LNCaP clone FGC (cell line): ENCODE data around the gene POLDIP2.
A peak's percentile ranks its signal among the peaks of the same experiment; 100 is the strongest.

ENCODE experiments used
- DNase-seq: peaks from one replicate; pipeline ENCODE4 v3.0.0-alpha.2; 2011; ENCODE audit warnings: low read depth
- H3K4me3 ChIP-seq: 2 replicates; pipeline ENCODE4 v1.5.1; 2011; ENCODE audit warnings: mild to moderate bottlenecking, low read depth, low read length, control low read depth
- TF ChIP-seq, protein P1 (sequence below): IDR thresholded peaks from 2 replicates; pipeline ENCODE4 v1.5.1; 2012; ENCODE audit warnings: mild to moderate bottlenecking; ENCODE audit not compliant: control insufficient read depth, insufficient read depth; ENCODE audit errors: extremely low read depth

Gene POLDIP2

DNA sequence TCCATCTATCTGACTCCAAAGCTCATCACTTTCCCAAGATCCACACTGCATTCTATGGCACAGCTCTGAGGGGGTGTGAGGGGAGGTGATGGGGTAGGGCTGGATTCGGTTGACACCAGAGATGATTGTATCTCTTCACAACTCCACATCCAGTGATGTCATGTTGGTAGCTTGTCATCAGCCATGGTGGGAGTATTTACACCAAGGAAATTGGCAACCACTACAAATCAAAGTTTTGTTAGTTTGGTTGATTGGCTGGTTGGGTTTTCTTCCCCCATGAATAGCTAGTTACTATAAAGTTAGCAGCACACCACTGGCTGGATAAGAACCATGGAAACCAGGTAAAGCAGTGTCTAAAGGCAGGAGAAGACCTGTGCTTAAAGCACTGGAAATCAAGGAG is 33.7 kb upstream of the POLDIP2 start:
- TF ChIP-seq, protein P1, sequence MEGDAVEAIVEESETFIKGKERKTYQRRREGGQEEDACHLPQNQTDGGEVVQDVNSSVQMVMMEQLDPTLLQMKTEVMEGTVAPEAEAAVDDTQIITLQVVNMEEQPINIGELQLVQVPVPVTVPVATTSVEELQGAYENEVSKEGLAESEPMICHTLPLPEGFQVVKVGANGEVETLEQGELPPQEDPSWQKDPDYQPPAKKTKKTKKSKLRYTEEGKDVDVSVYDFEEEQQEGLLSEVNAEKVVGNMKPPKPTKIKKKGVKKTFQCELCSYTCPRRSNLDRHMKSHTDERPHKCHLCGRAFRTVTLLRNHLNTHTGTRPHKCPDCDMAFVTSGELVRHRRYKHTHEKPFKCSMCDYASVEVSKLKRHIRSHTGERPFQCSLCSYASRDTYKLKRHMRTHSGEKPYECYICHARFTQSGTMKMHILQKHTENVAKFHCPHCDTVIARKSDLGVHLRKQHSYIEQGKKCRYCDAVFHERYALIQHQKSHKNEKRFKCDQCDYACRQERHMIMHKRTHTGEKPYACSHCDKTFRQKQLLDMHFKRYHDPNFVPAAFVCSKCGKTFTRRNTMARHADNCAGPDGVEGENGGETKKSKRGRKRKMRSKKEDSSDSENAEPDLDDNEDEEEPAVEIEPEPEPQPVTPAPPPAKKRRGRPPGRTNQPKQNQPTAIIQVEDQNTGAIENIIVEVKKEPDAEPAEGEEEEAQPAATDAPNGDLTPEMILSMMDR: no peak
- no peak overlapping the region for H3K4me3 ChIP-seq
- DNase-seq: no peak

DNA sequence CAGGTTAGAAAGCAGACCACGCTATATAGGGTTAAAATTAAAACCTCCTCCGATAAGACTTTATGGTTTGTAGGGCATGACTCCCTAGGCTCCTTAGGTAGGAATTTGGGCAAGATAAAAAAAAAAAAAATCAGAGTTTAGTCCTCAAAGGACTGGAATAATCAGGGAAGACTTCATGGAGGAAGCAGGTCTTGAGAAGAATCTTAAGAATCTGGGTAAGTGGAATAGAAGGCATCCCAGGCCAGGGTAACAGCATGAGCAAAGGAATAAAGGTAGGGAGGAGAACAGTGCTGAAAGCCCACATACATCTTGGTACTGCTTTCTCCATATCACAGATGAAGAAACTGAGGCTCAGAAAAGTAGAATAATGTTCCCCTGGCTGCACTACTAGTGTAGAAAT is 33.2 kb upstream of the POLDIP2 start:
- DNase-seq: no peak
- TF ChIP-seq, protein P1: no peak
- H3K4me3 ChIP-seq: no peak overlapping the region

DNA sequence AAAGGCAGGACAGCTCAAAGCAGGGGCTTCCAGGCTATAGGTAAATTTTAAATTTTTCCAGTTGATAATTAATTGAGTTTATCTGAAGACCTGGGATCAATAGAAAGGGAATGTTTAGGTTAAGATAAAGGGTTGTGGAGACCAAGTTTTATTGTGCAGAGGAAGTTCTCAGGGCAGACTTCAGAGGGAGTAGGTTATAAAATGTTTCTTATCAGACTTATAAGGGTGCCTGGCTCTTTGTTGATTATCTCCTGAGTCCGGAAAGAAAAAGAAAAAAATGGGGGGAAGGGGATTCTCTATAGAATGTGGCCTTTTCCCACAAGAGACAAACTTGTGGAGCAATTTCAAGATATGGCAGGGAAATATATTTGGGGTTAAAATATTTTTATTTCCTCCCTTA is 32.8 kb upstream of the POLDIP2 start:
- no peak overlapping the region for H3K4me3 ChIP-seq
- TF ChIP-seq, protein P1: no peak
- DNase-seq: no peak

DNA sequence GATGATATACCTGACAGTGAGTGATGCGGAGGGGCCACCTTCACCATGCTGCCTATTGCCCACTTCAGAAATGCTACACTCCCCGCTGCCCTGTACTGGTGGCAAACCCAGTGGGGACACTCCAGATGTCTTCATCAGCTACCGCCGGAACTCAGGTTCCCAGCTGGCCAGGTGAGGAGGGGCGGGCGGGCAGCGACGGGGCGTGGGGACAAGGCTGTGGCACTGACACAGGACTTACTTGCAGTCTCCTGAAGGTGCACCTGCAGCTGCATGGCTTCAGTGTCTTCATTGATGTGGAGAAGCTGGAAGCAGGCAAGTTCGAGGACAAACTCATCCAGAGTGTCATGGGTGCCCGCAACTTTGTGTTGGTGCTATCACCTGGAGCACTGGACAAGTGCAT is 30.8 kb upstream of the POLDIP2 start:
- H3K4me3 ChIP-seq: no peak overlapping the region
- DNase-seq: no peak
- TF ChIP-seq, protein P1: no peak

DNA sequence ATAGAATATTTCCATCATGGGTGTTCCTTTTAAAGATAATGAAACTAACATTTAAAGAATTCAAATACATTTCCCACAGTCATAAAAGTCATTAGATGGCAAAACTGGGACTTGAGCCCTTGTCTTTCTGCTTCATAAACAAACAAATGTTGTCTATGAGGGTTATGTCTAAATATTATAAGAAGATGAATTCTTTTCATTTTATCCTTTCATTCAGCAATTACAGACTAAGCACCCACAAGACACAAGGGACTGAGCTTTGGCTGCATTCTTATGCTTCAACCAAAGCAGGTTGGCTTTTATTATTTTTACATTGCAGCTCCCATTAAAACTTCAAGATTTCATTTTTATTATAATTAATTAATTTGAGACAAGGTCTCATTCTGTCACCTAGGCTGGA is 29.1 kb upstream of the POLDIP2 start:
- no peak for DNase-seq
- no peak overlapping the region for H3K4me3 ChIP-seq
- TF ChIP-seq, protein P1: no peak

DNA sequence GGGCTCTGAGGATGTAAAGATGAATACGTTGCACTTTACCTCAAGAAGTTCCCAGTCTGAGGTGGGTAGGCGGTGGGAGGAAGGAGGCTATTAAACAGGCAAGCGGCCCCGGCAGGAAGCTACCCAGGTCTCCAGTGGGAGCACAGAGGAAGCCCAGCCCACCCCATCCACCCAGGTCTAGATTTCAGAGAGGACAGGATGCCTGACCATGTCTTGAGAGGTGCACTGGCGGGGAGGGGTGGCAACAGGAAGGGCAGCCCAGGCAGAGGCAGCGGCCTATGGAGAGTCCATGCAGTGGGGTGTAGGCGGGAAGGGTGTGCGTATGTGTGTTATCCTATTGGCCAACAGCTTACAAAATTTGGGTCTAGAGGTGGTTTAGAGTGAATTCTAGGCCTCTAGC is 28.1 kb upstream of the POLDIP2 start:
- peak overlapping the region; percentile 68 for H3K4me3 ChIP-seq
- DNase-seq: no peak
- TF ChIP-seq, protein P1: no peak

DNA sequence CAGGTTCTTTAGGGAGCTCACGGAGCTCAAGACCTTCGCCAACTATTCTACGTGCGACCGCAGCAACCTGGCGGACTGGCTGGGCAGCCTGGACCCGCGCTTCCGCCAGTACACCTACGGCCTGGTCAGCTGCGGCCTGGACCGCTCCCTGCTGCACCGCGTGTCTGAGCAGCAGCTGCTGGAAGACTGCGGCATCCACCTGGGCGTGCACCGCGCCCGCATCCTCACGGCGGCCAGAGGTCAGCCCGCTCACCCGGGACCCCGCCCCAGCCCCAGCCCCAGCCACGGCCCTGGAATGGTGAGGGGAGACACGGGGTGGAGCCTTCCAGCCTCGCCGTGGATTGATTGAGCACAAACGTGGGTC is 27.7 kb upstream of the POLDIP2 start:
- peak; percentile 37 for DNase-seq
- H3K4me3 ChIP-seq: peak overlapping the region; percentile 68
- TF ChIP-seq, protein P1: no peak
